K562 (cell line): Measurements from ENCODE around the gene EEPD1. TPM values are rescaled to one million over a fixed set of nuclear protein-coding genes. Genes with fewer than 3 reads are reported as not detected.
A peak's percentile ranks its signal among the peaks of the same experiment; 100 is the strongest.

Source experiments
- ATF2 ChIP-seq: sonication (generic); formaldehyde crosslinking; IDR thresholded peaks from 2 replicates; pipeline ENCODE4 v1.8.1; 2022; ENCODE audit warnings: missing genetic modification reagents
- DACH1 ChIP-seq: fragments of 450-650 bp; IDR thresholded peaks from 2 replicates; pipeline ENCODE4 v1.6.1; 2018; ENCODE audit not compliant: partially characterized antibody
- DEAF1 ChIP-seq: fragments of 450-650 bp; formaldehyde crosslinking; IDR thresholded peaks from 2 replicates; pipeline ENCODE4 v1.4.0; 2020; ENCODE audit warnings: mild to moderate bottlenecking, moderate library complexity
- MCM7 ChIP-seq, 2 experiments: fragments of 450-650 bp; IDR thresholded peaks; 2 replicates each; pipeline ENCODE4 v1.6.1; 2016 to 2018
- NFATC3 ChIP-seq: fragments of 450-650 bp; IDR thresholded peaks from 2 replicates; pipeline ENCODE4 v1.6.1; 2017; ENCODE audit warnings: mild to moderate bottlenecking
- NFYB ChIP-seq: IDR thresholded peaks from 2 replicates; pipeline ENCODE4 v1.6.1; 2011; ENCODE audit warnings: mild to moderate bottlenecking, moderate library complexity; ENCODE audit not compliant: insufficient read length; ENCODE audit errors: extremely low read depth
- TEAD1 ChIP-seq, 2 experiments: fragments of 450-650 bp in 1 of 2; sonication (generic) in 1 of 2; formaldehyde crosslinking; IDR thresholded peaks; 2 replicates each; pipeline versions ENCODE4 v1.4.0 to v1.8.0; 2020 to 2022; ENCODE audit warnings: mild to moderate bottlenecking in 2 of 2, missing genetic modification reagents in 1 of 2
- THAP12 ChIP-seq: fragments of 250-450 bp; sonication (Bioruptor Pico); IDR thresholded peaks from 2 replicates; pipeline ENCODE4 v1.9.0; 2021; ENCODE audit warnings: mild to moderate bottlenecking, inconsistent platforms
- YY1 ChIP-seq, 3 experiments: IDR thresholded peaks; 2 replicates each; pipeline ENCODE4 v1.6.1; 2011; ENCODE audit warnings: low read length in 2 of 3, mild to moderate bottlenecking in 2 of 3, moderate library complexity in 2 of 3, borderline replicate concordance in 1 of 3, control low read depth in 1 of 3, low read depth in 1 of 3; ENCODE audit not compliant: insufficient read depth in 3 of 3, insufficient replicate concordance in 2 of 3, control insufficient read depth in 1 of 3, insufficient read length in 1 of 3; ENCODE audit errors: extremely low read depth in 1 of 3
- ZNF24 ChIP-seq: fragments of 450-650 bp; IDR thresholded peaks from 2 replicates; pipeline ENCODE4 v1.6.1; 2016
- ZNF75A ChIP-seq: fragments of 450-650 bp; formaldehyde crosslinking; IDR thresholded peaks from 2 replicates; pipeline ENCODE4 v1.4.0; 2020; ENCODE audit warnings: mild to moderate bottlenecking
- polyA plus RNA-seq, 8 experiments: library from polyadenylated mRNA; depleted of rRNA in 4 of 8; stranded (reverse) in 5 of 8; unstranded in 3 of 8; fragments of >200 nt; fragmentation: Nextera tagmentation in 2 of 8; fragmentation: Illumina TruSeq in 1 of 8; extraction: Ambion mirVana in 2 of 8; extraction: Trizol in 1 of 8; gene quantifications; 2 replicates each; pipeline versions ENCODE4 v1.2.1 to v1.2.3, GENCODE V29; 2011 to 2014; ENCODE audit warnings: inconsistent platforms in 1 of 8, missing spikeins in 1 of 8
- total RNA-seq, 7 experiments: library from RNA; depleted of rRNA in 6 of 7; stranded (reverse); fragments of >200 nt in 6 of 7; fragmentation: Illumina TruSeq in 2 of 7; extraction: Trizol in 2 of 7; gene quantifications; 2 replicates each; pipeline versions ENCODE4 v1.2.1 to v1.2.3, GENCODE V29; 2011 to 2021; ENCODE audit warnings: low replicate concordance in 1 of 7
- TF ChIP-seq, protein P1 (sequence below), 2 experiments: fragments of 250-450 bp in 1 of 2; fragments of 450-650 bp in 1 of 2; sonication (Bioruptor Pico) in 1 of 2; IDR thresholded peaks; 2 replicates each; pipeline versions ENCODE4 v1.6.1 to v1.8.0; 2016 to 2021; ENCODE audit warnings: mild to moderate bottlenecking in 2 of 2, moderate library complexity in 2 of 2, missing compliant biosample characterization in 1 of 2, missing genetic modification characterization in 1 of 2

Gene EEPD1
- total and polyA plus RNA-seq, 9 of the 15 experiments (the other 6 are each of a cell fraction or from before 2014, with no cell fraction given): 0.01 to 1.5 (median 0.74) TPM; not detected in 1

DNA sequence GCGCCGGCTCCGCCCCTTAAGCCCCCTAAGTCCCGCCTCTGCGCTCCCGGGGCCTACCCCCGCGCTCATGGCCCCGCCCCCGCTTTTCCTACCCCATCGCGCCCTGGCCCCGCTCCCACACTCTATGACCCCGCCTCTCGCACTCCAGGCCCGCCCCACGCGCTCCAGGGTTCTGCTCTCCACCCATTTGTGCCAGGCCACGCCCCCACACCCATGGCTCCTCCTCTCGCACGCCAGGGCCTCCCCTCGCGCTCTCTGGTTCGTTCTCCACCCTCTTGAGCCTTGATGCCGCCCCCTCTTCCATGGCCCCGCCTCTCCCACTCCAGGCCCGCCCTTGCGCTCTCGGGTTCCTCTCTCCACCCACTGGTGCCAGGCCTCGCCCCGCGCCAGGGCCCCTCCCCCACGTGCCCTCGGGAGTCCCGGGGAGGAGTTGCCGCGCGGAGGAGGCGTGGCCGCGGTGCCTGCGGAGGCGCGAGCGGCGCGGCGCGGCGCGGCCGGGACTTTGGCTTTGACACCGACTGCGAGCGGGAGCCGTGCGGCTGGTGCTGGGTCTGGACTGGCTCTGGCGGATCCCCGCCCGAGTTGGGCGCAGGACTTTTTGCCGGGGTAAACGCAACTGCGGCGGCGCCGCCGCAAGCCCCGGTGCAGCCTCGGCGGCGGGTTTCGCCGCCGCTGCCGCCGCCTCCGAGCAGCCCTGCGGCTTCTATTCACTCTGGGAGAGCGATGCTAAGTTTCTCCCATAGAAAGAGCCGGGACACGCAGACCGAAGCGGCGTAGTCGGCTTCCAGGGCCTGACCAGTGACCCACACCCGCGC lies at the start of gene EEPD1 (continued):
- no peak for TF ChIP-seq MCM7 (IDR thresholded peaks at IDR 0.05)
- TF ChIP-seq NFYB: no peak
- no peak for TF ChIP-seq DACH1
- TF ChIP-seq ZNF75A: no peak
- TF ChIP-seq ZNF24: no peak
- no peak for TF ChIP-seq ATF2 (CRISPR knock-in tag)
- no peak for TF ChIP-seq DEAF1 (CRISPR knock-in tag)
- TF ChIP-seq YY1 (IDR thresholded peaks at IDR 0.05; ENCODE audit: borderline replicate concordance in 1 of 3, control insufficient read depth in 1 of 3, extremely low read depth in 1 of 3, insufficient read depth in 3 of 3, insufficient read length in 1 of 3, insufficient replicate concordance in 2 of 3, low read depth in 1 of 3, low read length in 2 of 3): no peak
- no peak for TF ChIP-seq THAP12 (CRISPR knock-in tag)
- TF ChIP-seq NFATC3: no peak
- TF ChIP-seq TEAD1 (CRISPR knock-in tag; IDR thresholded peaks at IDR 0.05): peak in 1 of 2 experiments; percentile 45; a peak in 1 of 4 replicates
- TF ChIP-seq, protein P1, sequence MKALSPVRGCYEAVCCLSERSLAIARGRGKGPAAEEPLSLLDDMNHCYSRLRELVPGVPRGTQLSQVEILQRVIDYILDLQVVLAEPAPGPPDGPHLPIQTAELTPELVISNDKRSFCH (CRISPR knock-in tag; IDR thresholded peaks at IDR 0.05): no peak
- TF ChIP-seq, protein P1 (tag; IDR thresholded peaks at IDR 0.05): no peak
